Fibroblast of lung (primary cell): ENCODE measurements around the gene OTUB2. TPM values are rescaled to one million over a fixed set of nuclear protein-coding genes. Genes with fewer than 3 reads are reported as not detected.

Source experiments
- DNase-seq, 2 donors: peaks; one replicate each; pipeline versions ENCODE4 v3.0.0 to v3.0.0-alpha.2; 2010; ENCODE audit warnings: low read depth in 2 of 2
- H2AFZ ChIP-seq: 2 replicates; pipeline ENCODE4 v1.5.1; 2012; ENCODE audit warnings: low read length, control low read depth, inconsistent platforms
- H3K27ac ChIP-seq: 2 replicates; pipeline ENCODE4 v1.5.1; 2011; ENCODE audit warnings: low read length, control low read depth; ENCODE audit not compliant: insufficient read depth
- H3K27me3 ChIP-seq: 2 replicates; pipeline ENCODE4 v1.5.1; 2011; ENCODE audit warnings: mild to moderate bottlenecking, low read length; ENCODE audit not compliant: control insufficient read depth, insufficient read depth
- H3K36me3 ChIP-seq: 2 replicates; pipeline ENCODE4 v1.5.1; 2011; ENCODE audit warnings: low read length; ENCODE audit not compliant: control insufficient read depth, insufficient read depth
- H3K4me1 ChIP-seq: 2 replicates; pipeline ENCODE4 v1.5.1; 2011; ENCODE audit warnings: low read length; ENCODE audit not compliant: control insufficient read depth, insufficient read depth; ENCODE audit errors: extremely low read depth
- H3K4me2 ChIP-seq: 2 replicates; pipeline ENCODE4 v1.5.1; 2011; ENCODE audit warnings: low read length, control low read depth; ENCODE audit not compliant: insufficient read depth; ENCODE audit errors: extremely low read depth
- H3K4me3 ChIP-seq, 4 experiments: fragments of 200-600 bp in 1 of 4; sonication (generic) in 1 of 4; replicated peaks in 1 of 4; 2 replicates each; pipeline ENCODE4 v1.5.1; 2011 to 2016; ENCODE audit warnings: low read length in 4 of 4, low read depth in 3 of 4, mild to moderate bottlenecking in 3 of 4, control low read depth in 2 of 4, inconsistent platforms in 1 of 4, mixed read lengths in 1 of 4; ENCODE audit not compliant: insufficient read depth in 1 of 4; ENCODE audit errors: control extremely low read depth in 1 of 4
- H3K79me2 ChIP-seq: 2 replicates; pipeline ENCODE4 v1.5.1; 2012; ENCODE audit warnings: mild to moderate bottlenecking, low read length, inconsistent platforms; ENCODE audit not compliant: control insufficient read depth, insufficient read depth
- H3K9ac ChIP-seq: 2 replicates; pipeline ENCODE4 v1.5.1; 2011; ENCODE audit warnings: mild to moderate bottlenecking, low read length, control low read depth; ENCODE audit not compliant: insufficient read depth
- H3K9me3 ChIP-seq: 2 replicates; pipeline ENCODE4 v1.5.1; 2012; ENCODE audit warnings: low read depth, low read length; ENCODE audit not compliant: control insufficient read depth, insufficient read depth
- H4K20me1 ChIP-seq: 2 replicates; pipeline ENCODE4 v1.5.1; 2011; ENCODE audit warnings: low read length; ENCODE audit not compliant: control insufficient read depth, insufficient read depth; ENCODE audit errors: extremely low read depth
- EZH2 ChIP-seq: IDR thresholded peaks from 2 replicates; pipeline ENCODE4 v1.5.1; 2012; ENCODE audit warnings: low read length, control low read depth, mild to moderate bottlenecking; ENCODE audit errors: missing control alignments
- polyA plus RNA-seq, 2 donors: library from polyadenylated mRNA; depleted of rRNA in 1 of 2; stranded (reverse) in 1 of 2; unstranded in 1 of 2; fragments of >200 nt; gene quantifications; 2 replicates each; pipeline ENCODE4 v1.2.1, GENCODE V29; 2011 to 2012; ENCODE audit warnings: missing spikeins in 1 of 2
- total RNA-seq: library from RNA; depleted of rRNA; stranded (reverse); fragments of >200 nt; gene quantifications from 2 replicates; pipeline ENCODE4 v1.2.1, GENCODE V29; 2014
- TF ChIP-seq, protein P1 (sequence below), 2 donors: IDR thresholded peaks in 1 of 2; conservative IDR thresholded peaks in 1 of 2; 1 replicate in 1 of 2; 2 replicates in 1 of 2; pipeline ENCODE4 v1.5.1; 2011 to 2012; ENCODE audit warnings: low read length in 2 of 2, control low read depth in 1 of 2, inconsistent platforms in 1 of 2, low read depth in 1 of 2, mild to moderate bottlenecking in 1 of 2

The OTUB2 gene
- total and polyA plus RNA-seq, 2 donors (not counting 1 experiment from before 2014, with no cell fraction given), result 1.3 to 2.3 TPM

- H3K27ac ChIP-seq, result no peak overlapping the region
- no peak overlapping the region for H2AFZ ChIP-seq
- no peak for TF ChIP-seq EZH2
- TF ChIP-seq, protein P1, sequence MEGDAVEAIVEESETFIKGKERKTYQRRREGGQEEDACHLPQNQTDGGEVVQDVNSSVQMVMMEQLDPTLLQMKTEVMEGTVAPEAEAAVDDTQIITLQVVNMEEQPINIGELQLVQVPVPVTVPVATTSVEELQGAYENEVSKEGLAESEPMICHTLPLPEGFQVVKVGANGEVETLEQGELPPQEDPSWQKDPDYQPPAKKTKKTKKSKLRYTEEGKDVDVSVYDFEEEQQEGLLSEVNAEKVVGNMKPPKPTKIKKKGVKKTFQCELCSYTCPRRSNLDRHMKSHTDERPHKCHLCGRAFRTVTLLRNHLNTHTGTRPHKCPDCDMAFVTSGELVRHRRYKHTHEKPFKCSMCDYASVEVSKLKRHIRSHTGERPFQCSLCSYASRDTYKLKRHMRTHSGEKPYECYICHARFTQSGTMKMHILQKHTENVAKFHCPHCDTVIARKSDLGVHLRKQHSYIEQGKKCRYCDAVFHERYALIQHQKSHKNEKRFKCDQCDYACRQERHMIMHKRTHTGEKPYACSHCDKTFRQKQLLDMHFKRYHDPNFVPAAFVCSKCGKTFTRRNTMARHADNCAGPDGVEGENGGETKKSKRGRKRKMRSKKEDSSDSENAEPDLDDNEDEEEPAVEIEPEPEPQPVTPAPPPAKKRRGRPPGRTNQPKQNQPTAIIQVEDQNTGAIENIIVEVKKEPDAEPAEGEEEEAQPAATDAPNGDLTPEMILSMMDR (conservative IDR thresholded peaks at IDR 0.05 in 1 of 2, IDR thresholded peaks at IDR 0.05 in 1 of 2; ENCODE audit: low read depth in 1 of 2, low read length in 2 of 2), result peak; percentile 20 to 34
- H4K20me1 ChIP-seq, result no peaks in the 10 kb centered on the region
- H3K9me3 ChIP-seq, result no peaks in the 10 kb centered on the region
- no peaks in the 10 kb centered on the region for H3K36me3 ChIP-seq
- no peaks in the 10 kb centered on the region for H3K79me2 ChIP-seq
- H3K27me3 ChIP-seq, result no peaks in the 10 kb centered on the region
- DNase-seq, result peak; percentile 24 to 97
- no peak overlapping the region for H3K4me3 ChIP-seq
- no peak overlapping the region for H3K9ac ChIP-seq
- peaks cover 4% of the 10 kb centered on the region for H3K4me1 ChIP-seq
- no peak overlapping the region for H3K4me2 ChIP-seq
Observed at GRCh38 chr14:93984987-93985410, 41.1 kb upstream of the OTUB2 start.

GRCh38 chr14:93986955-93987354, 39.2 kb upstream of the OTUB2 start:
- H4K20me1 ChIP-seq, result no peaks in the 10 kb centered on the region
- no peaks in the 10 kb centered on the region for H3K79me2 ChIP-seq
- DNase-seq, result no peak
- H3K9me3 ChIP-seq, result no peaks in the 10 kb centered on the region
- TF ChIP-seq, protein P1 (conservative IDR thresholded peaks at IDR 0.05 in 1 of 2, IDR thresholded peaks at IDR 0.05 in 1 of 2; ENCODE audit: low read depth in 1 of 2, low read length in 2 of 2), result no peak
- TF ChIP-seq EZH2, result no peak
- no peak overlapping the region for H3K4me2 ChIP-seq
- H3K36me3 ChIP-seq, result no peaks in the 10 kb centered on the region
- H3K4me3 ChIP-seq, result no peak overlapping the region
- H3K4me1 ChIP-seq, result peaks cover 4% of the 10 kb centered on the region
- H3K9ac ChIP-seq, result no peak overlapping the region
- H2AFZ ChIP-seq, result no peak overlapping the region
- H3K27ac ChIP-seq, result no peak overlapping the region
- H3K27me3 ChIP-seq, result peaks cover 2% of the 10 kb centered on the region

- H3K36me3 ChIP-seq, result no peaks in the 10 kb centered on the region
- H3K79me2 ChIP-seq, result no peaks in the 10 kb centered on the region
- no peak overlapping the region for H3K27ac ChIP-seq
- H3K9ac ChIP-seq, result no peak overlapping the region
- TF ChIP-seq, protein P1 (conservative IDR thresholded peaks at IDR 0.05 in 1 of 2, IDR thresholded peaks at IDR 0.05 in 1 of 2; ENCODE audit: low read depth in 1 of 2, low read length in 2 of 2), result no peak
- TF ChIP-seq EZH2, result no peak
- peaks cover 2% of the 10 kb centered on the region for H3K27me3 ChIP-seq
- H2AFZ ChIP-seq, result no peak overlapping the region
- no peak for DNase-seq
- H3K4me3 ChIP-seq, result no peak overlapping the region
- no peak overlapping the region for H3K4me2 ChIP-seq
- no peaks in the 10 kb centered on the region for H4K20me1 ChIP-seq
- no peaks in the 10 kb centered on the region for H3K9me3 ChIP-seq
- H3K4me1 ChIP-seq, result peaks cover 4% of the 10 kb centered on the region
Observed at GRCh38 chr14:93987376-93987775, 38.8 kb upstream of the OTUB2 start.
